ENCODE results near the gene PRR35. TPM values are rescaled to one million over a fixed set of nuclear protein-coding genes. Genes with fewer than 3 reads are reported as not detected.

Gene PRR35
- total RNA-seq, 1 experiment from 2014 or later: not detected

- no peaks in the 10 kb centered on the region for H3K4me1 ChIP-seq (replicated peaks)
- H3K9me3 ChIP-seq (replicated peaks): no peaks in the 10 kb centered on the region
- no peak overlapping the region for H3K27ac ChIP-seq
- H3K36me3 ChIP-seq: 0 out of 2 replicates have a peak, but pooled peaks cover 5% of the 10 kb centered on the region
- no peak overlapping the region for H3K4me3 ChIP-seq
- DNase-seq (ENCODE audit: low read depth in 1 of 2, low spot score in 2 of 2): no peak
- peaks cover 40% of the 10 kb centered on the region for H3K27me3 ChIP-seq (replicated peaks)
These were observed 587 bp upstream of the PRR35 start for GRCh38 chr16:559411-560203.

GRCh38 chr16:560701-561412 lies 663 bp downstream of the PRR35 start:
- no peaks in the 10 kb centered on the region for H3K9me3 ChIP-seq (replicated peaks)
- H3K4me1 ChIP-seq (replicated peaks): no peaks in the 10 kb centered on the region
- H3K36me3 ChIP-seq: no peaks in the 10 kb centered on the region
- no peak for DNase-seq (ENCODE audit: low read depth in 1 of 2, low spot score in 2 of 2)
- peaks cover 40% of the 10 kb centered on the region for H3K27me3 ChIP-seq (replicated peaks)
- no peak overlapping the region for H3K4me3 ChIP-seq
- H3K27ac ChIP-seq: no peak overlapping the region

GRCh38 chr16:561413-561794 lies 1.2 kb downstream of the PRR35 start:
- Histone ChIP-seq H3K27ac (no peak overlapping the region), H3K9me3 (replicated peaks) (no peaks in the 10 kb centered on the region), H3K4me3 (no peak overlapping the region), H3K4me1 (replicated peaks) (no peaks in the 10 kb centered on the region), H3K36me3 (no peaks in the 10 kb centered on the region), H3K27me3 (replicated peaks) (peaks cover 40% of the 10 kb centered on the region)
- no peak for DNase-seq (ENCODE audit: low read depth in 1 of 2, low spot score in 2 of 2)

GRCh38 chr16:561957-562938 lies 2.1 kb downstream of the PRR35 start:
- Histone ChIP-seq H3K4me1 (replicated peaks) (no peaks in the 10 kb centered on the region; the same call in 1 of the 2 replicates), H3K36me3 (no peaks in the 10 kb centered on the region), H3K27me3 (replicated peaks) (peaks cover 40% of the 10 kb centered on the region), H3K27ac (no peak overlapping the region), H3K9me3 (replicated peaks) (no peaks in the 10 kb centered on the region), H3K4me3 (no peak overlapping the region)
- DNase-seq (ENCODE audit: low read depth in 1 of 2, low spot score in 2 of 2): no peak

- no peaks in the 10 kb centered on the region; the same call in 1 of the 2 replicates for H3K4me1 ChIP-seq (replicated peaks)
- no peak for DNase-seq (ENCODE audit: low read depth in 1 of 2, low spot score in 2 of 2)
- no peaks in the 10 kb centered on the region for H3K9me3 ChIP-seq (replicated peaks)
- H3K4me3 ChIP-seq: no peak overlapping the region
- H3K27me3 ChIP-seq (replicated peaks): peaks cover 37% of the 10 kb centered on the region
- no peak overlapping the region for H3K27ac ChIP-seq
- no peaks in the 10 kb centered on the region for H3K36me3 ChIP-seq
These were observed 3.0 kb downstream of the PRR35 start for GRCh38 chr16:563072-563644.

- H3K27ac ChIP-seq: no peak overlapping the region
These were observed 4.7 kb downstream of the PRR35 start for GRCh38 chr16:564690-565418.

GRCh38 chr16:565419-566330 lies 5.5 kb downstream of the PRR35 start:
- Histone ChIP-seq H3K36me3 (peaks cover 5% of the 10 kb centered on the region), H3K4me1 (replicated peaks) (peaks cover 11% of the 10 kb centered on the region), H3K9me3 (replicated peaks) (0 out of 2 replicates have a peak, but pooled peaks cover 4% of the 10 kb centered on the region), H3K4me3 (no peak overlapping the region), H3K27me3 (replicated peaks) (peaks cover 19% of the 10 kb centered on the region), H3K27ac (no peak overlapping the region)
- DNase-seq (ENCODE audit: low read depth in 1 of 2, low spot score in 2 of 2): no peak

More at GRCh38 chr16:564690-565418, 4.7 kb downstream of the PRR35 start:
- Histone ChIP-seq H3K36me3 (peaks cover under 1% of the 10 kb centered on the region), H3K4me3 (no peak overlapping the region), H3K4me1 (replicated peaks) (peaks cover 6% of the 10 kb centered on the region), H3K9me3 (replicated peaks) (0 out of 2 replicates have a peak, but pooled peaks cover under 1% of the 10 kb centered on the region), H3K27me3 (replicated peaks) (peaks cover 20% of the 10 kb centered on the region)
- no peak for DNase-seq (ENCODE audit: low read depth in 1 of 2, low spot score in 2 of 2)

- Histone ChIP-seq H3K27me3 (replicated peaks) (peaks cover 8% of the 10 kb centered on the region), H3K36me3 (peaks cover 5% of the 10 kb centered on the region), H3K9me3 (replicated peaks) (0 out of 2 replicates have a peak, but pooled peaks cover 4% of the 10 kb centered on the region), H3K27ac (no peak within 1 kb of the TSS), H3K4me3 (no peak within 1 kb of the TSS), H3K4me1 (replicated peaks) (peaks cover 13% of the 10 kb centered on the region)
- DNase-seq (ENCODE audit: low read depth in 1 of 2, low spot score in 2 of 2): no peak
These were observed 6.5 kb downstream of the PRR35 start, which contains the start of gene NHLRC4 for GRCh38 chr16:566475-567372. Gene NHLRC4 (plus strand): TSS chr16:567005. CDS start chr16:568048, 1,043 bp downstream.

- Histone ChIP-seq H3K36me3 (peaks cover 8% of the 10 kb centered on the region), H3K9me3 (replicated peaks) (0 out of 2 replicates have a peak, but pooled peaks cover 4% of the 10 kb centered on the region), H3K4me3 (no peak overlapping the region), H3K27ac (no peak overlapping the region), H3K27me3 (replicated peaks) (peaks cover 1% of the 10 kb centered on the region; the same call in 1 of the 2 replicates), H3K4me1 (replicated peaks) (peaks cover 13% of the 10 kb centered on the region)
- no peak for DNase-seq (ENCODE audit: low read depth in 1 of 2, low spot score in 2 of 2)
These were observed 7.4 kb downstream of the PRR35 start for GRCh38 chr16:567373-568256.

Data from SJSA1 (cell line).